Glomerular endothelial cell (primary cell): ENCODE results near the gene SCN4B. TPM values are rescaled to one million over a fixed set of nuclear protein-coding genes. Genes with fewer than 3 reads are reported as not detected.

Source experiments
- DNase-seq: peaks from one replicate; pipeline ENCODE4 v3.0.0-alpha.2; 2011; ENCODE audit warnings: low read depth, low spot score; ENCODE audit errors: extremely low read depth
- total RNA-seq: library from RNA; depleted of rRNA; stranded (reverse); fragments of >200 nt; gene quantifications from 2 replicates; pipeline ENCODE4 v1.2.3, GENCODE V29; 2015

SCN4B gene
- total RNA-seq, 1 donor from 2014 or later: 0.23 TPM

DNA sequence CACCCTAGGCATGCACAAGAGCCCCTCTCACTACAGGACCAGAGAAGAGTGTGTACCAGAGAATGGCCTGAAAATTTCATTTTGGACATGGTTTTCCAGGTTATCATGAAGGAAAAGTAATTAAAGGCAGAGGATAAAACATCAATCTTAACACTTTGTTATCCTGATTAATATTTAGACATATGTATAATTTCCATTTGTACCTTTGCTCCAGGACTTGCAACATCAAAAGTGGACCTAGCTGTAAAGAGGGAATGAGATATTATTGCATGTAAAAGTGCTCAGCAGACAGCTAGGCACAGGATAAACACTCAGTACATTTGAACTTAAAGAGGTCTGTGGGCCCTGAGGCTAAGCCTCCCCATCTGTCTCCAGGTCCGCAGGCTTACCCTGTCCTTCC is 2.0 kb upstream of the SCN4B start:
- no peak for DNase-seq

DNA sequence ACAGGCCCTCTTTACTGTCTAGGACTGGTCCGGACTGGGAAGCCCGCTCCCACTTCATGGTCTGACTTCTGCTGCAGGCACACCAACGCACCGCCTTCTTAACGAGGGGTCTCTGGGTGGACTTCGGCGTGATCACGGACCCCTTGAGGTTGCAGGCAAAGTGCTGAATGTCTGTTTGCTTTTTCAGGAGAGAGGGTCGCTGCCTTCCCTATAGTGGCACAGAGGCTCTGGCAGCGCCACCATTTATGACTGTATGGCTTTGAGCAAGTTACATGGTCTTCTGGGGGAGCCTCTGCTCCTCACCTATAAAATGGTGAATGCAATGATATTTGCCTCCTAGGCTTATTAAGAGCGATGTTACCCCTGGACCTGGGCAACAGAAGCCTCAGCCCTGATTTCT is 1.4 kb upstream of the SCN4B start:
- no peak for DNase-seq

GRCh38 chr11:118153516-118153915 is 893 bp upstream of the SCN4B start:
- DNase-seq: no peak

GRCh38 chr11:118152020-118152551 is 537 bp downstream of the SCN4B start:
- DNase-seq: no peak

- no peak for DNase-seq
Measured at GRCh38 chr11:118151431-118151830, 1.2 kb downstream of the SCN4B start.

GRCh38 chr11:118149493-118149892 is 3.1 kb downstream of the SCN4B start:
- DNase-seq: no peak

DNA sequence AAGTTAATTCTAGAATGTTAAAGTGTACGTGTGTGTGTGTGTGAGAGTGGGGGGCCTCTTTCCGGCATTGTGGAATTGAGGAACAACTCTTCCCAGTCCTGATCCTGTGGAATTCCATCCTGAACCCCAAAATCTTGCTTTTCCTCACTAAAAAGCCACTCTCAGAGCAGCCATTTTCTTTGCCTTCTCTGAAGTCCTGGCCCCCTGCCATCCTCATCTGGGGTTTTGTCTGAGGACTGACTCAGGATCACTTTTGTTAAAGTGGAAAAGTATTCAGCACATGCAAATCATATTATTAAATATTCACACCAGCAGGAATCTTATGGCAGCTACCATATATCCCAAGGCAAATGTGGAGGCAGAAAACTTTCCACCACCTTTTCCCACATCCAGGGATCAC is 3.8 kb downstream of the SCN4B start:
- DNase-seq: no peak

GRCh38 chr11:118148240-118148639 is 4.4 kb downstream of the SCN4B start:
- no peak for DNase-seq

- DNase-seq: no peak
Measured at GRCh38 chr11:118147502-118147901, 5.1 kb downstream of the SCN4B start.

DNA sequence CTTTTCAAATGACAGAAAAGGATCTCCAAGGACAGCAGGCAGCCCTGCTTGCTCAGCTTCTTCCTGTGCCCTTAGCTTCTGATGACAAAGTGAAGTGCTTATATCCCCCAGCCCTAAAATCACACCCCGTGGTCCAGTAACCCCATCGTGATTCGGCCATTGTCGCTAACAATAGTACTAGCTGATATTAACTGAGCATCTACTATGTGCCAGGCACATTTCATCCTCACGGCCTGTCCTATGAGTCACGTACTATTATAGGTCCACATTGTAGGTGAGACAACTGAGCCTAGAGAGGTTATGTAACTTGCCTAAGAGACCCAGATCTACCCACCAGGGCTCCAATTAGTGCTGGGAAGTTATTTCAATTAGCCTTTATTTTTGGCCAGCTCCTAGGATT is 6.1 kb downstream of the SCN4B start:
- no peak for DNase-seq

GRCh38 chr11:118145285-118146227 is 7.1 kb downstream of the SCN4B start:
- DNase-seq: peak; percentile 5

GRCh38 chr11:118144301-118145268 is 8.0 kb downstream of the SCN4B start:
- no peak for DNase-seq

DNA sequence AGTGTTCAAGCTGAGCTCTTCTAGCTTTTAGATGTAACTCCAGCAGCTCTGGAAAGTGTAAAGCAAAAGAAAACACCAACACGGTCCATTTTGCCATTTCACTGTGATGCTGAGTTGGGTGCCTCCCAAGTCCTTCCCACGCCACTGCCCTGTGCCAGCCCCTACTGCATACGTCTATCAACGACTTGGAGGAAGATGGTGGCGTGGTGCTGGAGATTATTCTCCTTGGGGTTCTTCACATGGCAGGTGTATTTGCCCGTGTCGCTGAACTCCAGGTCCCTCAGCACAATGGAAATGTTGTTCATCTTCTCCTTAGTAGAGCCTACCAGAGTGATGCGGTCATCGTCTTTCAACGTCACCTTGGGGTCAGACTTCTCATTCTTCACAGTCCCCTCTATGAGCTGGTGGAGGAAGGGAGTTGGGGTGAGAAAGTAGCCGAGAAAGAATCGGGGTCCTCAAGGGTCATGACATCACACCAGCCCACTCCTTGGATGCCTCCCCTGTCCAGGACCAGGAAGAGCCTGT is 8.9 kb downstream of the SCN4B start:
- no peak for DNase-seq

DNA sequence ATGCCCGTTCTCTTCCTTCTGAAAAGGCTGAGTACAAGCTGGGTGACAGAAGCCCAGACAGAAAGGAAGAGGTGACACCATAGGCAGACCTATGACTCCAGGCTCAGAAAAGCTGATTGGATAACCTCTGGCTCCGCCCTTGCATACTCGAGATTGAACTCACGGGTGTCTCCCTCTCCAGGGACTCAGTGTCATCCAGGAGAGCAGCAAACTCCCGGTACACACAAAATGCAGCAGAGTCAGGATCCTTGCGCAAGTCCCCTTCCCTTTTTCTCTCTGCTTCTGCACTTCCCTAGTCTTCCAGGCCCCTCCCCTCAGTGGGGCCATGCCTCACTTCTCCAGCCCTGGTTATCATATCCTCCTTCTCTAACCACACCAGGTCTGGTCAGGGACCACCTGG is 9.8 kb downstream of the SCN4B start:
- no peak for DNase-seq

DNA sequence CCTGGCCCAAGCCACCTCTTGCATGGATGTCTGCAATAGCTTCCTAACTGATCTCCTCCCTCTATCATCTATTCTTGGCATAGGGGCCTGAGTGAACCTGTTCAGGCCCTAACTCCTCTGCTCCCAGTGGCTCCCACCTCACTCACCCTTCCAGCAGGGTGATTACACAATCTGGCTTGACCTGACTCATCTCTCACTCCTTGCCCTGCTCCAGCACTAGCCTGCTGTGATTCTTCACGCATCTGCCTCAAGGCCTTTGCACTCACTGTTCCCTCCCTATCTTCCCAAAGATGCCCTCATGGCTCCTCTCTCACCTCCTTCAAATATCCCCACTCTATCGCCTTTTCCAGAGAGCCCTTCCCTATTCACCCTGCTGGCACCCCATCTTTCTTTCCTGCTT is 10.5 kb downstream of the SCN4B start:
- no peak for DNase-seq

DNA sequence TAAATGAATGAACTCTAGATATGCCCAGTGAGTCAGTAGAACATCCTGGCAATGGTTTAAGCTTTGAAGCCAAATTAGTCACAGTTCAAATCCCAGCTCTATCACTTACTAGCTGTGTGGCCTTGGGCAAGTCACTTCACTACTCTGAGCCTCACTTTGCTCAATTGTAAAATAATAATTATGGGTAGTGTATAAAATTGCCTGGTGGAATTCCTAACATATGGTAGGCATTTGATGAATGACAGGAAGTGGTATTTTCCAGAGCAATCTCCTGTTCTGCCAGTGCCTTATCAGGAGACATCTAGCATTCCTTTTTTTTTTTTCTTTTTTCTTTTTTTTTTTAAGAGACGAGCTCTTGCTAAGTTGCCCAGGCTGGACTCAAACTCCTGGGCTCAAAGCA is 13.0 kb downstream of the SCN4B start:
- DNase-seq: no peak

- no peak for DNase-seq
Measured at GRCh38 chr11:118138839-118139420, 13.7 kb downstream of the SCN4B start.

GRCh38 chr11:118136801-118137200 is 15.8 kb downstream of the SCN4B start:
- no peak for DNase-seq

DNA sequence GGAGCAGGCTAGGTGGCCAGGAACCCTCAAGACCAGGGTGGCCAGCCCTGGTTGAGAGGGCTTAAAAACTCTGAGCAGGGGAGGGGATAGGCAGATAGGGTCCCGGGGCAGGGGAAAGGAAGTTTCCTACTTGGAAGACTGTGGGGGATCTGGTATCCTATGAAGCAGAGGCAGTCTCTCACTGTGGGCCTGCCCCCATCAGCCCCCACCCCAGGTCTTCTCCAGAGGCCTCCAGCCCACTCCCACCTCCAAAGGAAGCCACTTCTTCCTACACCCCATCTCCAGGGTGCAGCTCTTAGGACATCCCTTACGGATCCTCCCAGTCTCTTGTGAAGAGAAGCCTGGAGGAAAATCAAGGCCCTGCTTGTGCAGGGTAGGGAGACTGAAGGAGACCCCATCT is 16.3 kb downstream of the SCN4B start:
- no peak for DNase-seq

DNA sequence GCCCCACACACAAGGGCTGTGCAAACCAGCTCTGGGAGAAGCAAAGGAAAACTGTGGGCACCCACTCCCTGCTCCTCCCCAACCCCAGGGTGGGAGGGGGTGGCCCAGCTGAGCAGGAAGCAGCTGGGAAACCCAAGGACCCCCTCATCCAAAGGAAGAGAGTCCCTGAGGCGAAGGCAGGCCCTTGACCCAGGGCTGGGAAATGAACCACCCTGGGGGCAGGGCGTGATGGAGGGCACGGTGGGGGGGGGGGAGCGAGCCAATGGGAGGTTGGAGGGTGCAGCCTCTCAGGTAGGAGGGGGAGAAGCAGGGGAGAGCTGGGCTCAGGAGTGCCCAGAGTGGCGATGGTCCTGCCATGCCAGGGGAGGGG is 16.8 kb downstream of the SCN4B start:
- DNase-seq: no peak
